EL (cell line): ENCODE results near the gene SGTB.
"Not testable (repeated sequence)": the region's sequence is repeated elsewhere in the genome, so short reads cannot be mapped to it uniquely, and the experiment has no call there.

ENCODE experiments used
- DNase-seq: peaks from one replicate; pipeline ENCODE4 v3.0.0-alpha.2; 2016

The SGTB gene

GRCh38 chr5:65663804-65664521 is 57.9 kb downstream of the SGTB start:
- peak; percentile 31 for DNase-seq

GRCh38 chr5:65654713-65655112 is 67.2 kb downstream of the SGTB start:
- no peak for DNase-seq

GRCh38 chr5:65651144-65651543 is 70.8 kb downstream of the SGTB start:
- DNase-seq, result no peak

DNA sequence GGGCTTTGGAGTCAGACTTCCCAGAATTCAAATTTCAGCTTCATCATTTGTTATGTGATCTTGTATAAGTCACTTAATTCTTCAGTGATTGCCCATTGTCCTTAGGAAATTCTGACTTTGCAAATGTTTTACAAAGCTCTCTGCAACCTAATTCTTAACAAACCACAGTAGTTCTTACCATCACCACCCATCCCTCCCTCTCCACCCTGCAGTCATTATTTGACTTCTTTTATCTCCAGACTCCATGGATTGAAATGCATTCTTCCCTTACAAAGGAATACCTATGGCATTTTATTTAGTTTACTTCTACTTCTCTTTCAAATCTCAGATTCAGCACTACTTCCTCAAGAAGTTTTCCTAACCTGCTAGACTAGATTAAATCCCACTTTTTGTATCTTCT is 74.0 kb downstream of the SGTB start:
- DNase-seq, result no peak

DNA sequence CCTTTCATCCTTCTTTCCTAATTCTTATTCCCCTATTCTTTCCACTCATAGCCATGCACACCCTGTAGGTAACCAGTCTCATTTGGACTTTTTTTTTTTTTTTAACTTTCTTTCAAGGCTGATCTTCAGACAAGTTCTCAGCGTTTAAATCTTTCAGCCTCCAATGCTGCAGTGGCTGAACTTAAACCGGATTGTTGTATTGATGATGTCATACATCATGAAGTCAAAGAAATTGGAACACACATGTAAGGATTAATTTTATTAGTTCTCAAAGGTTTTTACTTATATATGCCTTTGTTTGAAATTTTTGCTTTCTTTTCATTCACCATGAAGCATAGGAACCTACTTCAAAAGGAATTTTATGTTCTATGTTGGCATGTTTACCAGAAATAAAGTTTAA is 75.0 kb downstream of the SGTB start:
- no peak for DNase-seq

DNA sequence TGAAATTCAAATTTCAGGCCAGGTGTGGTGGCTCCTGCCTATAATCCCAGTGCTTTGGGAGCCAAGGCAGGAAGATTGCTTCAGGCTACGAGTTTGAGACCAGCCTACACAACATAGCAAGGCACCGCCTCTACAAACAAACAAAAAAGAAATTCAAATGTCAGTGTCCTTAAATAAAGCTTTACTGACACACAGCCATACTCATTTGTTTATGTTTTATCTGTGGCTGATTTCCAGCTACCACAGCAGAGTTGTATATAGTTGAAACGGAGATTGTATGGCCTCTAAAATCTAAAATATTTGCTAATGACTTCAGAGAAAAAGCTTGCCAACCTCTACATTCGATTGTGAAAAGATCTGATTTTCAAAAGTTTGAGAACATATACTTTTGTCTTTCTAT is 81.7 kb downstream of the SGTB start:
- DNase-seq, result no peak

GRCh38 chr5:65630981-65631380 is 90.9 kb downstream of the SGTB start:
- no peak for DNase-seq

- no peak for DNase-seq
These were observed 96.2 kb downstream of the SGTB start for GRCh38 chr5:65625743-65626142.

GRCh38 chr5:65624571-65625555 is 97.0 kb downstream of the SGTB start, which contains the start of the genes SHLD3 and TRAPPC13:
Gene SHLD3 (plus strand): TSS chr5:65625027. CDS start chr5:65629588, 4,561 bp downstream.
Gene TRAPPC13 (plus strand): TSS chr5:65625027. CDS start chr5:65625061, 34 bp downstream.
- DNase-seq, result peak; percentile 89

- peak; percentile 93 for DNase-seq
These were observed 97.8 kb downstream of the SGTB start, which contains the start of gene TRIM23 for GRCh38 chr5:65624025-65624570. Gene TRIM23 (minus strand): TSS chr5:65624333. CDS start chr5:65624274, 59 bp downstream.

DNA sequence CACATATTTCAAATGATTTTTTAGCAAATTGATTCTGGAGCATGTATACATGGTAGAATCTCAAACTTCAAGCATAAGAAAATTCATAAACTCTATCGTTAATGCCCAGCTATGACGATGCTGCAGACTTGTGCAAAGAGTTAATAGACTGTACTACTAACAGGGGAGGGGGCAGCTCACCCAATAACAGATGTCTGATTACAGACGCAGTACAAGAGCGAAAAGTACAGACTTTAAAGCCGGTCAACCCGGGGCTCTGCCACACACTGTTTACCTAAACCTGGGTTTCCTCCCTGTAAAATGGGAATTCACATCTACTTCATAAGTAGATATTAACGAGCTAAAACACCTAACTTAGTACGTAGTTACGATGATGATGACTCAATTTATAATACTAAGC is 98.4 kb downstream of the SGTB start:
- DNase-seq, result no peak

DNA sequence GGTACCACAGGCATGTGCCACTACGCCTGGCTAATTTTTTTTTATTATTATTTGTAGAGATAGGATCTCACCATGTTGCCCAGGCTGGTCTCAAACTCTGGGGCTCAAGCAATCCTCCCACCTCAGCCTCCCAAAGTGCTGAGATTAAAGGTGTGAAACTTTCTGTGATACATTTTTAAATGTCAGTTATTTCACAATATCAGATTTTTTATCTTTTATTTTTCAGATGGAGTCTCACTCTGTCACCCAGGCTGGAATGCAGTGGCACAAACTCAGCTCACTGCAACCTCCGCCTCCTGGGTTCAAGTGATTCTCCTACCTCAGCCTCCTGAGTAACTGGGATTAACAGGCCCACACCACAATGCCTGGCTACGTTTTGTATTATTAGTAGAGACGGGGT is 99.9 kb downstream of the SGTB start:
- DNase-seq, result not testable (repeated sequence)

GRCh38 chr5:65620021-65620420 is 101.9 kb downstream of the SGTB start:
- DNase-seq, result no peak
